A673 (cell line): Measurements from ENCODE around the gene CTNS. TPM values are rescaled to one million over a fixed set of nuclear protein-coding genes. Genes with fewer than 3 reads are reported as not detected.
A peak's percentile ranks its signal among the peaks of the same experiment; 100 is the strongest.

Experiments
- BruUV-seq: library from RNA; stranded (reverse); fragments of 400-500 nt; replicated peaks from 2 replicates; lab custom pipeline; 2021; lab: Mats Ljungman, UMichigan
- CTCF ChIA-PET: fragments of 300-600 bp; sonication (Branson Sonifier 250); formaldehyde crosslinking; loops from one replicate; lab custom pipeline; 2022; ENCODE audit warnings: antibody characterized with exemption; lab: Charles Lee
- POLR2A ChIA-PET: fragments of 300-600 bp; sonication (Branson Sonifier 250); formaldehyde crosslinking; loops from one replicate; lab custom pipeline; 2022; ENCODE audit warnings: antibody characterized with exemption; ENCODE audit not compliant: low non-redundant PET; lab: Charles Lee
- DNase-seq: peaks from one replicate; pipeline ENCODE4 v3.0.0-alpha.2; 2015; ENCODE audit warnings: low spot score
- H3K27ac ChIP-seq: fragments of 200-600 bp; sonication (generic); 2 replicates; pipeline ENCODE4 v1.5.1; 2016; ENCODE audit warnings: mixed run types, low read depth, mild to moderate bottlenecking, mixed read lengths, antibody characterized with exemption, low read length; ENCODE audit not compliant: poor library complexity, severe bottlenecking
- H3K27me3 ChIP-seq: fragments of 200-600 bp; sonication (generic); replicated peaks from 2 replicates; pipeline ENCODE4 v1.6.1; 2017; ENCODE audit warnings: mixed run types, low read depth, mild to moderate bottlenecking, mixed read lengths, antibody characterized with exemption, low read length; ENCODE audit not compliant: insufficient read depth, poor library complexity
- H3K36me3 ChIP-seq: fragments of 200-600 bp; sonication (generic); 2 replicates; pipeline ENCODE4 v1.6.1; 2016; ENCODE audit warnings: mixed run types, mild to moderate bottlenecking, mixed read lengths, antibody characterized with exemption, low read length; ENCODE audit not compliant: insufficient read depth, poor library complexity, severe bottlenecking
- H3K4me1 ChIP-seq: fragments of 200-600 bp; sonication (generic); 2 replicates; pipeline ENCODE4 v1.6.1; 2017; ENCODE audit warnings: mixed run types, mild to moderate bottlenecking, mixed read lengths, antibody characterized with exemption, low read length; ENCODE audit not compliant: insufficient read depth, poor library complexity, severe bottlenecking
- H3K4me3 ChIP-seq: fragments of 200-600 bp; sonication (generic); 2 replicates; pipeline ENCODE4 v1.5.1; 2016; ENCODE audit warnings: low read depth, mixed run types, mild to moderate bottlenecking, mixed read lengths, low read length; ENCODE audit not compliant: poor library complexity, severe bottlenecking
- H3K9me3 ChIP-seq: fragments of 200-600 bp; sonication (generic); 2 replicates; pipeline ENCODE4 v1.6.1; 2016; ENCODE audit warnings: mixed run types, low read depth, mild to moderate bottlenecking, mixed read lengths, antibody characterized with exemption, low read length; ENCODE audit not compliant: poor library complexity, severe bottlenecking
- EZH2 ChIP-seq: fragments of 200-600 bp; sonication (generic); IDR thresholded peaks from 2 replicates; pipeline ENCODE4 v1.6.1; 2017; ENCODE audit warnings: borderline replicate concordance, low read depth, mild to moderate bottlenecking, mixed read lengths, antibody characterized with exemption, low read length; ENCODE audit not compliant: poor library complexity, severe bottlenecking
- intact Hi-C: fragments of 100-400 bp; cut with micrococcal nuclease; formaldehyde crosslinking; loops from one replicate; pipeline ENCODE4 v1.10.0; 2022; ENCODE audit not compliant: unreplicated experiment
- total RNA-seq: library from RNA; stranded (reverse); gene quantifications from 2 replicates; pipeline ENCODE4 v1.2.3, GENCODE V29; 2021
- TF ChIP-seq, protein P1 (sequence below): fragments of 300-800, 200-600 bp; sonication (generic); conservative IDR thresholded peaks from 2 replicates; pipeline ENCODE4 v1.5.1; 2017; ENCODE audit warnings: low read depth, mild to moderate bottlenecking, antibody characterized with exemption, low read length, moderate library complexity, mixed read lengths

Gene CTNS
- total RNA-seq, 1 experiment from 2014 or later: 12.6 TPM

DNA sequence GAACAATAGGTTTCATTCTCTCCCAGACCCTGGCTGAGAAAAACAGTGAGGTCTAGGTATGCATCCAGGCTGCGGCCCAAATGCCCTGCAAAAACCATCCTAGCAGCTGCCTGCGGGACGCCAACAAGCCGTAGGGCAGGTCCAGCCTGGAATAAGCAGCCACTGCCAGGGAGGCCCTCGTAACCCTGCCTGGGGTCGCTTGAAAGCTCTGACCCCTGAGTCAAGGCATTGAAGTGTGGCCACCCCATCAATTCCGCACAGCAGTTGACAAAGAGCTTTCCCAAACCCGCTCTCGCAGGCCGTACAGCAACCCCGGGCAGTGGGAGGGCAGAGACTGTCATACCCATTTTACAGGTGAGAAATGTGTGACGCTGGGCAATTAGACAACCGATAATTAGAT is 38.5 kb upstream of the CTNS start:
- Histone ChIP-seq H3K4me1 (no peaks in the 10 kb centered on the region), H3K9me3 (no peaks in the 10 kb centered on the region), H3K27ac (no peak overlapping the region), H3K27me3 (no peaks in the 10 kb centered on the region), H3K36me3 (no peaks in the 10 kb centered on the region), H3K4me3 (no peak overlapping the region)
- no peak for TF ChIP-seq EZH2
- ChIA-PET POLR2A (no interaction called here), CTCF (no interaction called here)
- no TSS peak for BruUV-seq
- intact Hi-C loops: no loop called here
- no peak for DNase-seq

DNA sequence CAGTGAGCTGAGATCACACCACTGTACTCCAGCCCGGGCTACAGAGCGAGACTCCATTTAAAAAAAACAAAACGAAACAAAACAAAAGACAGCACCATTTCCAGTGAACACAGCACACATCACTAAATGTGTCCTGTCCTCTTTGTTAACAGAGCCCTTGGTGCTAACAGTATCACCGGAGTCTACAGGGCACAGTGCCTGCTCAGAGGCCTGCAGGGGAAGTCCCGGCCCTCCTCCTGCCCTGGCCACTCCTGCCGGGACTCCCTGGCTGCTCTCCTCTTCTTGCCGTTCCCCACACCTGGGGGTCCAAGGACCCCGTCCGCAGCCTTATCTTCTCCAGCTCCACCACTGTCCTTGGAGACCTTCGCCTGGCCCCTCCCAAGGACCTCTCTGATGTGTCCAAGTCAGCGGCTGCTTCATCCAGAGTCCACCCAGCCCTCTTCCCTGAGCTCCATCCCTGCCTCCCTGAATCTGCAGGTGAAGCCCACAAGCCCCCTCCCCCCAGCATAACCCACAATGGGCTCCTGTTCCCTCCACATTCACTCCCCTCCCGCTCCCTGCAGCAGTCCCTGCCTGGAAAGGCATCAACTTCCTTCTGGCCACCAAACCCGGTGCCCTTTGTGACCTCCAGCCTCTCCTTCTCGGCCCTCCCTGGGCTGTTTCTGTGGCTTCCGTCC is 35.9 kb upstream of the CTNS start:
- no peak overlapping the region for H3K4me3 ChIP-seq
- H3K27ac ChIP-seq: no peak overlapping the region
- DNase-seq: no peak
- no peaks in the 10 kb centered on the region for H3K36me3 ChIP-seq
- intact Hi-C loops: no loop called here
- TF ChIP-seq, protein P1, sequence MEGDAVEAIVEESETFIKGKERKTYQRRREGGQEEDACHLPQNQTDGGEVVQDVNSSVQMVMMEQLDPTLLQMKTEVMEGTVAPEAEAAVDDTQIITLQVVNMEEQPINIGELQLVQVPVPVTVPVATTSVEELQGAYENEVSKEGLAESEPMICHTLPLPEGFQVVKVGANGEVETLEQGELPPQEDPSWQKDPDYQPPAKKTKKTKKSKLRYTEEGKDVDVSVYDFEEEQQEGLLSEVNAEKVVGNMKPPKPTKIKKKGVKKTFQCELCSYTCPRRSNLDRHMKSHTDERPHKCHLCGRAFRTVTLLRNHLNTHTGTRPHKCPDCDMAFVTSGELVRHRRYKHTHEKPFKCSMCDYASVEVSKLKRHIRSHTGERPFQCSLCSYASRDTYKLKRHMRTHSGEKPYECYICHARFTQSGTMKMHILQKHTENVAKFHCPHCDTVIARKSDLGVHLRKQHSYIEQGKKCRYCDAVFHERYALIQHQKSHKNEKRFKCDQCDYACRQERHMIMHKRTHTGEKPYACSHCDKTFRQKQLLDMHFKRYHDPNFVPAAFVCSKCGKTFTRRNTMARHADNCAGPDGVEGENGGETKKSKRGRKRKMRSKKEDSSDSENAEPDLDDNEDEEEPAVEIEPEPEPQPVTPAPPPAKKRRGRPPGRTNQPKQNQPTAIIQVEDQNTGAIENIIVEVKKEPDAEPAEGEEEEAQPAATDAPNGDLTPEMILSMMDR: no peak
- TF ChIP-seq EZH2: no peak
- ChIA-PET CTCF (no interaction called here), POLR2A (no interaction called here)
- no peaks in the 10 kb centered on the region for H3K4me1 ChIP-seq
- H3K9me3 ChIP-seq: no peaks in the 10 kb centered on the region
- no peaks in the 10 kb centered on the region for H3K27me3 ChIP-seq
- no TSS peak for BruUV-seq

DNA sequence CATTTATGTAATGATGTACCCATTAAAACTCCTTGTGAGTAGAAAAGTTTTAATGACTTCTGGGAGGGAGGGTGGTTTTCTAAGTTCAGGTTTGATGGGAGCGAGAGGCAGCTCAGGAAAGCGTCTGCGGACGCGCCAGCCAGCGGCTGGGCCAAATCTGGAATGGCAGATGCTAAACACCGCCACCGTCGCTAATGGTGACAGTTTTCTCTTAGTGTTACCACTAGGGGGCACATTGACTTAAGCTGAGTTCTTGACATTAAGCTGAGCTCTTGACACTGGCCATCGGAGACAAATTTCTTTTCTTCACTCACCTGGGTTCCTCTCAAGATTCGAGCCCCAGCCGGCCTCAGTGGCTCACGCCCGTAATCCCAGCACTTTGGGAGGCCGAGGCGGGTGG is 34.1 kb upstream of the CTNS start:
- no peak for TF ChIP-seq EZH2
- TF ChIP-seq, protein P1: peak; percentile 61
- CTCF ChIA-PET: interaction anchor here (0.8 kb wide), 1 partner anchor 11 kb away, joined by 6 read pairs; no protein-coding TSS in a partner anchor

More for the DNA sequence above, 34.1 kb upstream of the CTNS start:
- no peaks in the 10 kb centered on the region for H3K27me3 ChIP-seq
- no peak overlapping the region for H3K4me3 ChIP-seq
- peak; percentile 50 for DNase-seq
- H3K9me3 ChIP-seq: no peaks in the 10 kb centered on the region
- H3K27ac ChIP-seq: no peak overlapping the region
- H3K36me3 ChIP-seq: no peaks in the 10 kb centered on the region
- no peaks in the 10 kb centered on the region for H3K4me1 ChIP-seq
- POLR2A ChIA-PET: no interaction called here
- intact Hi-C loops: no loop called here
- no TSS peak for BruUV-seq
